ENCODE data around the gene HOXB3.

HOXB3 gene

DNA sequence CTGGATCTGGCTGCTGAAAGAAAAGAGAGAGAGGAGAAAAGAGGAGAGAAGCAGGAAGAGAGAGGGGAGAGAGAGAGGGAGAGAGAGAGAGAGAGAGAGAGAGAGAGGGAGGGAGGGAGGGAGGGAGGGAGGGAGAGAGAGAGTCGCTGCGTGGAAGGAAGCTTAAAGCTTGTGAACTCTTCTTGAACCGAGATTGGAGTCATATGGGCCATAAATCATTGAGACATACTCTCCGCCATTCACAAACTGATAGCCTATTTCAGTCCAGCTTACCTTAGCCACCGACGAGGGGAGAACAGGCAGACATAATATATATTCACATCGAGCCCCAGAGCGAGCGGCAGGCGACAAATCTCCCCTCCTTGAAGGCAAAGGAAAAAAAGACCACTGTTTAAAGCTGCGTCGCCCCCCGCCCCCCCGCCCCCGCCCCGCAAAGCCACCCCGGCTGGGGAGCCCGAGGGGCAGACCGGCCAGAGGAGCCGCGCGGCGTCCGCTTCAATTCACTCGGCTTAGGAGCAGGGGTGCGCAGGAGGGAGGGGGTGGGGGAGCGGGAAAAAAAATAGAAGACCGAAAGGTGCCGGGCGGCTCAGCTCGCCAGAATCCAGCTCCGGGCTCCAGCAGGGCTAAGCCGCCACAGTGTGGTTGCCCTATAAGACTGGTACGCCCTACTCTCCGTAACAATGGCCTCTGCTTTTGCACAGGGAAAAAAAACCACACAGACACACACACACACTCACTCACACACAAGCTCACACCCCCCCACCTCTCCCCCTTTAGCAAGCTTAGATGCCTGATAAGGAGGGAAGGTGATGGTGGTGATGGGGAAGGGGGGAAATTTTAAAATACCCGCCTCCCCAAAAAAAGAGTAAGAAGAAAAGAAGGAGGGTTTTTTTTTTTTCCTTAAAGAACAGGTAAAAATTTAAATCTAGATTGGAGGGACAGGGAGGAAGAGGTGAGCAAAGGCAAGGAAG is 34.5 kb downstream of the HOXB3 start:
- DNase-seq: peak; percentile 95

DNA sequence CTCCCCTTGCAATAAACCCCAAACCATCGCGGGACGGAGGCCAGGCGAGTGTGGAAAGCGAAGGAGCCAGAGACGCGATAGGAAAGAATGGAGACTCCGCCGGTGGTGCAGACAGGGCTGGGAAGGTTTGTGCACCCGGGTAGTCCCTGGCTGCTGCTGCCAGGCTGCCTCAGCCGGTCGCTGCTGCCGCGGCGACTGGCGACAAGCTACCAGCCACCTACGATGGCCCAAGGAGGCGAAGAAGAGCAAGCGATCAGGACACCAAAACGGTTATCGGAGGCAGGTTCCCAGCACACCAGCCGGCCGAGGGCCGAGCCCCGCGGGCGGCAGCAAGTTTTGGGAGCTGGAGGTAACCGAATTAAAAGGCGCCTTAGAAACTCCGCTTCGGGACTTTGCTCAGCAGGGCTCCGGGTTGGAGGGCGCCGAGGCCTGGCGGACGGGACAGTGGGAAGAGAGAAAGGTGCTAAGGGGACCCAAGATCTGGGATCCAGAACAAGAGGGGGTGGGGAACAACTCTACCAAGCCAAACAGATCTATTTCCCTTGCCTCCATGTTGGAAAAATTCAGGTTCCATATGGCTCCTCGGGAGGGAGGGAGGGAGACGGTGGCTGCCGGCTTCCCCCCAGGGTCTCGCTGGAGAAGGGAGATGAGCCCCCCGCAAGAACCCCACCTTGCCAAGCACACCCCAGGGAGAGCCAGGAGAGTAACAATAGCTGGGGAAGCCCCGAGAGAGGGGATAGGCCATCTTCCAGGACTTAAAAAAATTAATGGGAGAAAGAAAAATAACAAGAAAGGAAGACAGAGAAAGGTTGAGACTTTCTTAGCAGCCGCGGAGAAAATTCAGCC is 35.4 kb downstream of the HOXB3 start:
- DNase-seq: peak; percentile 76

DNA sequence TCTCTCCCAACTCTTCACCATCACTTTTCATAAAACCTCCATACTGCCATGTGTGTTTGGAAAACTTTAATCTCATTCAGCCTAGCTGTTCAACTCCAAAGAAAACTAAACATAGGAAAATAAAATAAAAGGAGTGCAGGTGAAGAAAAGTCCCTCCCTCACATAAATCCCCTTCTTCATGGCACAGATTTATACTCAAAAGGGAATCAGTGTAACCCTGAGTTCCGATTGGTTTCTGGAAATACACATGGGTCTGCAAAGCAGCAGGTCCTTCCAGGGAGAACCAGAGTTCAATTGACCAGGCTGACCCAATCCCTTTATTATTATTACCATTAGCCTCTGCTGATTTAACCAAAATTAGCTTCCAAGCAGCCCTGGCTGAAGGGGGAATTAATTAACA is 36.2 kb downstream of the HOXB3 start:
- peak; percentile 48 for DNase-seq

- DNase-seq: peak; percentile 59
Observed at GRCh38 chr17:48553190-48553547, 36.9 kb downstream of the HOXB3 start.

DNA sequence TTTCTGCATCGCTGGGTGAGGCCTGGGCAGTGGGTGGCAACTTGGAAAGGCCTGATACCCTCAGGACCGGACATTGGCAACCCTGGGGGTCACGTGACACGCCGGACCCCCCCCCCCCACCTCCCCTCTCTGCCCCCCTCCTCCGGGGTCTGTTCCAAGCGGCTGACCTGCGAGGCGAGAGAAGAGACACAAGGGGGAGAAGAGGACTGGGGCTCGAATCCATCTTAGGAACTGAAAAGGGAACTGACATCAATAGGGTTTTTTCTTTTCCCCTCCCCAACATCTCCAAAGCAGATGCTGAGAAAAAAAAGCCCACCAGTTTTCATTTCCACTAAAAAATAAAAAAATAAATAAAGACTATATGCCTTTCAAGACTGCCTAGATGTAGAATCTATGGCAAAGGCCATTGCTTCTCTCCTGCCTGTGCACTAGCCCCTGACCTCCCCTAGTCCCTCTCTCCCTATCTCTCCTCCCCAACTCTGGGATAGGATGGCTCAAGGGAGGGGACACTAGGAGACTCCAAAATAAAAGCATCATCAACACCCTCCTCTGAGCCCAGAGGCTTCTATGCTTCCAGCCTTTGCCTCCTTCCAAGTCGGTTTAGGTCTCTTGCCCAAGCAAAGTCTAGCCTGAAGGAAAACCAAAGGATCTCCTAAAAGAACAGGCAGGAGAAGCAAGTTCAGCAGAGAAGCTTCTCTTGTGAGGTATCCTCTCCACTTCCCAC is 37.4 kb downstream of the HOXB3 start:
- no peak for DNase-seq

DNA sequence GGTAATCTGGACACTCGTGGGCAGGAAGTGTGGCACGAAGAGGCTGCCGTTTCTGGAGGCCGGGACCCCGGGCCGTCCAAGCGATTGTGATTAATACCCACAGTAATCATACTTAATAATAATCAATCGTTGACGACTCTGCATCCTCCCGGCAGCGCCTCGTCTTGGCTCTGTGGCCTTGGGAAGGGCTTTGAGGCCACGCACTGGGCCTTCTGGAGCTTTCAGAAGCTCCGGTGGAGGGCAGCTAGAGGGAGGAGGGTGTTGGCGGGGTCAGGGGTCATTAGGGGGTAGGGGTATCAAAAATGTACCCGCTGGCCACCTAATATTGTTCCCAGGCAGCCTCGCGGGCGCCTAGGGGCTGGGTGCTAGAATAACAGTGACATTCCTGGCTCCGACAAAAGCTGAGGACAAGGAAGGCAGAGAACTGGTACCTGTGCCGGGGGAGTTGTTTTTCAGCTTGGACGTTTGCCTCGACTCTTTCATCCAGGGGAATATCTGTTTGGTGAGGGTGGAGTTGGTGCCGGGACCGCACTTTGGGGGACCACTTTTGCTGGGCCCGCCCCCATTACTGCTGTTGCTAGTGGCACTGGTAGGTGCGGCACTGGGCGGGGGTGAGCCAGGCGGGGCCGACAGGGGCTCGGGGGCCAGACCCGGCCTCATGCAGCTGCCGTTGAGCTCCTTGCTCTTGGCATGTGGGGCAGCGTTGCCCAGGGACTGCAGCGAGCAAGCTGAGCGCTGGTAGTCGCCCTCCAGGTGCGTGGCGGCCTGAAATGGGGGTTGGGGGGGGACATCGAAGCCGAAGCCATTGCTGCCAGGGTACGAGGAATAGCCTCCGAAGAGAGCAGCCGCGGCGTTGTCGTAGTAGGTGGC is 38.2 kb downstream of the HOXB3 start:
- DNase-seq: no peak

DNA sequence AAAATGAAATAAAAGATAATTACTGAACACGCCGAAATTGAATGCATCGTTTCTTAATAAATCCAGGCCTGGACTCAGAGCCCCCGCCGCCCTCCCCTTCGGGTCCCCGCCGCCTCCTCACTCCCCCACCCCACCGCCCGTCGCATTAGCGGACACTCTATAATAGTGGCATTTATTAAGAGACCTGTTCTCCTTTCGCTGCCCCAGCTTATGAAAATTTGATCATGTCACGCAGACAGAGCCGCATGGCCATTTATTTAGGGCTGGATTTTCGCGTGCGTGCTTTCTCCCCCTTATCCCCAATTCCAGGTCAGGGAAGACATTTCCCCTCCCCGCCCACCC is 38.9 kb downstream of the HOXB3 start:
- no peak for DNase-seq

DNA sequence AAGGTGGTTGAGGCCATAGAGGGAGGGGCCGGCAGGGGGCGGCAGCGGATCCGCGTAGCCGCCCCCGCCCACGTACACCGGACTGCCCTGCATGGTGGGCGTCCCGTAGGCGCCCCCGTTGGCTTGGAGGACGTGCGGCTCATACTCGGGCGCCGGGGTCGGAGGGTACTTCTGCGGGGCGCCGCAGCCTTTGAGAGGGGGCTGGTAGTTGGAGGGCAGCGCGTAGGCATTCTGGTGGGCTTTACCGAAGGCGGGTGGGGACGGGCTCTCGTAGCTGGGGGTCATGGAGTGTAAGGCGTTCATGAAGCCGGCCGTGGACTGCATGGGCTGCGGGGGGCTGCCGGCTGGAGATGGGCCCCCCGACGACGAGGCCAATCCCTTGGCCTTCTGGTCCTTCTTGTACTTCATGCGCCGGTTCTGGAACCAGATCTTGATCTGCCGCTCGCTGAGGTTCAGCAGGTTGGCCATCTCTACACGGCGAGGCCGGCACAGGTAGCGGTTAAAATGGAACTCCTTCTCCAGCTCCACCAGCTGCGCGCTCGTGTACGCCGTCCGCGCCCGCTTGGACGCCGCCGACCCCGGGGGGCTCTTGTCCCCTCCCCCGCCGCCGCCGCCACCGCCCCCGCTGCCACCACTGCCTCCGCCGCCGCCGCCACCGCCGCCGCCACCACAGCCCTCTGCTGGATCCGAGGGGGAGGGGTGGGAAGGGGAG is 39.4 kb downstream of the HOXB3 start:
- no peak for DNase-seq

DNA sequence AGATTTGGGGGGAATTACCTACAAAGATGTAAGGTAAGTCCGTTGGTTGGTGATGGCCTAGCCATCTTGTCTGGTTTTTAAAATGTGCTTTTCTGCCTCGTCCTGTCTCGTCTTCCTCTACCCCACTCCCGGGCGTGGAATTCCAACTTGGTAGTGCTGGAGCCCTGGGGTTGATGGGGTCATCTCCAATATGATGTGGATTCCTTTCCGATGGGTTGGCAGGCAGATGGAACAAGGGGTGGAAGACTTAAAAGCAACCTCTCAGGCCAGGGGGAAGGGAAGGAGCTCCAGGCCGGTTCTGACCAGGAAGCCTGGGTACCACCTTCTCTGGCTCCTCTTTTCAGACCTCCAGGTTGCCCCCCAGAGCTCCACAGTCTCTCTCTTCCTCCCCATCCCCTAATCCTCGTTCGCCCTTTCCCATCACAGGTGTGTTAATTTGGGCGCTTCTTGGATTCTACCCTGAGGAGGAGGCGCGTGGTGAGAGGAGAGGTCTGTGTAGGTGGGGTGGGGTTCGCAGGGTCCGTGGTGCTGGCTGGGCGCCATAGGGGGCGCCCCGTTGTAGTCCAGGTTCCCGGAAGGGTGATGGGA is 40.0 kb downstream of the HOXB3 start:
- DNase-seq: no peak

DNA sequence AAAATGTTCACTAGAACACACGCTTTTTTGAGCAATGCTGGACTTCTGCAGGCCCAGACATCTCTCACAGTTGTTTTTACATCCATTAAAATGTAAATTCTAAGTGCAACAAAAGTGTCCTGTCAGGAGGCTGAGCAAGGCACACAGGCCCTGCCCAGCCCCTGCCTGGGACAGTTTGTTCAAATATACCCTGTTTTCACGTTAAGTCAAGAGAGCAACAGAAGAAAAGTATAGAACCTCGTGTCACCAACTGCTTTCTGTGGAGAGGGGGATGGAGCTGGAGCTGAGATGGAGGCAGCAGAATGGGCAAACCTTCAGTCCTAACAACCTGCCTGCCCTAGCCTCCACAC is 40.8 kb downstream of the HOXB3 start:
- DNase-seq: peak; percentile 42

GRCh38 chr17:48548523-48549280 is 41.3 kb downstream of the HOXB3 start:
- peak; percentile 57 for DNase-seq

DNA sequence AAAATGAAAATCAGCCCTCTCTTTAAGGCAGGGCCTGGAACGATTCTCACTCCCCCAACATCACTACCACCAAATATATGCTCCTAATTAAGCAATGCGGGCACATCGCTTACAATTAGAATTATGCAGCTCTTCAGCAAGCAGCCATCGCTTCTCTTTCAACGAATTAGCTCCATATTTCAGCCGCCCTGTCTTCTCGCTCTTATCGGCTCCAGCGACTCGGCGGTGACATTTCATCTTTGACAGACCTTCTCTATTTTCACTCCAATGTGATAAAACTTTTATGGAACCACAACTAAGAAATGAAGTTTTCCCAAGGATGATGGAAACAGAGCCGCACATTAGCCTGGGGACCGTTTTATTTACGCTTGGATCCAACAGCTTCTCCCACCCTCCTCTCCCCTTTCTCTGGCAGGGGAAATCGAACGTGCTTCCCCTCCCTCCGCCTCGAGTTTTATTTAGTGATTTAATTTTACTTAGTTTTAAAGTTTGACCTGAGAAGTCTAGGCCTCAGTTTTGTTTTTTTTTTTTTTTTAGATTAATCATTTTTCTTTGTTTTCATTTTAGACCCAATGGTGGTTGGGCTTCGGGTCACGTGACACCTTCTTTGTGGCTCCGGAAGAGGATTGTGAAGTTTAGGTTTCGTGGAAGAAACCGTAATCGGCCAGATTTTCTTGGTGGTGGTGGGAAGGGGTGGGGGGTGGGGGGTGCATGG is 42.1 kb downstream of the HOXB3 start:
- peak; percentile 87 for DNase-seq

- peak; percentile 98 for DNase-seq
Observed at GRCh38 chr17:48546924-48547807, 42.9 kb downstream of the HOXB3 start.

- peak; percentile 72 for DNase-seq
Observed at GRCh38 chr17:48546137-48546923, 43.7 kb downstream of the HOXB3 start.

DNA sequence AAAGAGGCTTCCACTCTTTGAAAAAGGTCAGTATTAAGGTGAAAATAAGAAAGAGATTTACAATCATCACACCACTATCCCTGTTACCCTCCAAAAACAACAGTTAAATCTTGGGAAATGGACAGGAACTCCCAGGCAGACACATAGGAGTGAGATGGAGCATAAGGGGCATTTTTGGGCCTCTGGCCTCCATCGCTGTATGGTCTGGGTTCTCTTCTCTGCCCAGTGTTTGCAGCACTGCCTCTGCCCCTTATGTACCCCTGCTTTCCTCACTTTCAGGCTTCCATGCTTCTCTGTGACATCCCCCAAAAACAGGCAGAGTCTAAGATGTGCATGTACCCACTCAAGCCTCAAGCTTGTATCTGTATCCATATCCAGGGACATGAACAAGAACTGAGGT is 44.5 kb downstream of the HOXB3 start:
- peak; percentile 50 for DNase-seq

DNA sequence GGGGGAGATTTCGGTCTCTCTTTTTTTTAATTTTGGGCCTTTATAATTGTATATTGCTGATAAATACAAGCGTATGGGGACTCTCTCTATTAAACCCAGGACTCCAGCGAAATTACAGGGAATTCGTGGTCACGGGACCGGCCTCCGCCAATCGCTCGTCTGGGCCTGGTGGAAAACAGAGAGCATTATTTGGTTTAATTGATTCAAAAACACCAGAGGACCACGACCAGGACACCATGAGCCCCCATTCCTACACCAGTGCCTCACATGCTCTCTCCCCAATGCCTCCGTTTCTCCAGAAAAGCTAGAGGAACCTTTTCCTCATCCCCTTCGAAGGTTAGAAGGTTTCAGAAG is 45.0 kb downstream of the HOXB3 start, which contains the start of gene HOXB2:
HOXB2 (minus strand) TSS at position 88 of the 354 bp plus-strand sequence. CDS start 198 bp downstream, outside the sequence.
- DNase-seq: peak; percentile 78

DNA sequence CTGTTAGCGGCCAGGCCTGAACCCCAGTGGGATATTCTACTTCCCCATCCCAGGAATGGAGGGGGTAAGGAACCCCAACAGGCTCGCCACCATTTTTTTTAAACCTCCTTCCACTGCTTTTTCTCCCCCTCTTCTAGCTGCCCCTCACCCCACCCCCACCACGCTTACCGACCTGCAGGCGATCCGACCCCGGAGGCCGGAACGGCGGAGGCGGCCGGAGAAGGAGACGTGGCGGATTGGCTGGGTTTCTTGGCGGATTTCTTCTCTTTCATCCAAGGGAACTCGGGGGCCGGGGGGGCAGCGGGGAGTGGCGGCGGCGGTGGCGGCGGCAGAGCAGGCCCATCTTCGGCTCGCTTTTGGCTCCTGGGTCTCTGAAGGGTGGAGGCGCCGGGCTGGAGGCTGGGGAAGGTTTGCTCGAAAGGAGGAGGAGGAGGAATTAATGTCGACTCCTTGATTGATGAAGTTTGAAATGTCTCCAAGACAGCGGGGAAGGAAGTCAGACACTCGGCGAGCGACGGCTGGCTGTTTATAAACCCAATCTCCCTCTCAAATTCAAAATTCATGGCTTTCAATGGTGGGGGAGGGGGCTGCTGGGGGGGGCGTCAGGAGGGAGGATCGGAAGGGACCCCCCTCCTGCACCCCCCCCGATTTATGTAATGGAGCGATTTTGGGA is 45.6 kb downstream of the HOXB3 start:
- DNase-seq: peak; percentile 80

Data from NCI-H69 (cell line).